ENCODE data around the gene RPH3AL. TPM values are rescaled to one million over a fixed set of nuclear protein-coding genes. Genes with fewer than 3 reads are reported as not detected.

RPH3AL gene
- total RNA-seq, 1 experiment from 2014 or later, result 3.0 TPM

- Histone ChIP-seq H3K9ac (ENCODE audit: extremely low read depth, insufficient read length, low read length) (no peak overlapping the region), H3K56ac (ENCODE audit: insufficient read length, low read depth, low read length) (no peak overlapping the region), H3K9me3 (ENCODE audit: control insufficient read depth, low read depth, low read length) (no peaks in the 10 kb centered on the region), H4K5ac (ENCODE audit: insufficient read length, low read depth, low read length) (no peak overlapping the region), H3K27ac (ENCODE audit: insufficient read length, low read depth, low read length) (no peak overlapping the region), H3K18ac (ENCODE audit: insufficient read length, low read depth, low read length) (no peak overlapping the region), H2AFZ (ENCODE audit: low read length) (no peak overlapping the region), H4K91ac (ENCODE audit: insufficient read length, low read depth, low read length) (no peak overlapping the region), H3K4me1 (ENCODE audit: insufficient read depth, low read length) (no peaks in the 10 kb centered on the region), H3K23me2 (ENCODE audit: insufficient read length, low read depth, low read length, poor library complexity, severe bottlenecking) (no peaks in the 10 kb centered on the region), H2BK20ac (ENCODE audit: low read depth, low read length, poor library complexity, severe bottlenecking) (no peak overlapping the region), H2BK5ac (ENCODE audit: insufficient read length, low read length) (no peak overlapping the region), H3K23ac (ENCODE audit: insufficient read length, low read depth, low read length) (no peak overlapping the region), H3K4me2 (ENCODE audit: insufficient read depth, insufficient read length, low read length) (no peak overlapping the region), H3K4ac (ENCODE audit: low read depth, low read length) (no peak overlapping the region), H2BK15ac (ENCODE audit: low read depth, low read length) (no peak overlapping the region), H3K14ac (ENCODE audit: insufficient read depth, low read length) (no peak overlapping the region; the same call in 1 of the 2 replicates), H2BK12ac (ENCODE audit: insufficient read length, low read depth, low read length) (no peak overlapping the region), H3K79me2 (ENCODE audit: insufficient read depth, low read length) (no peaks in the 10 kb centered on the region), H3K79me1 (ENCODE audit: insufficient read depth, low read depth, low read length, poor library complexity, severe bottlenecking) (no peaks in the 10 kb centered on the region), H3T11ph (ENCODE audit: low read length) (no peak overlapping the region), H2BK120ac (ENCODE audit: low read depth, low read length, poor library complexity, severe bottlenecking) (no peak overlapping the region), H4K8ac (replicated peaks; ENCODE audit: insufficient read length, low read depth, low read length) (no peak overlapping the region), H3K27me3 (ENCODE audit: insufficient read depth, low read length) (no peaks in the 10 kb centered on the region), H2AK5ac (ENCODE audit: insufficient read length, low read length) (no peak overlapping the region), H4K20me1 (ENCODE audit: control insufficient read depth, insufficient read depth, insufficient read length) (no peaks in the 10 kb centered on the region)
- no CpG with 5 or more reads among the region's 25 CpGs for WGBS (ENCODE audit: extremely low coverage, insufficient read length, low lambda C conversion rate)
- H3K27me3 Mint-ChIP-seq (ENCODE audit: low read depth), result peaks cover 2% of the 10 kb centered on the region; the same call in 1 of the 2 replicates
- H3K4me1 Mint-ChIP-seq, result peaks cover 0 to 8% of the 10 kb centered on the region in 2 experiments; a peak in 3 of 4 replicates
- TF ChIP-seq, protein P1, sequence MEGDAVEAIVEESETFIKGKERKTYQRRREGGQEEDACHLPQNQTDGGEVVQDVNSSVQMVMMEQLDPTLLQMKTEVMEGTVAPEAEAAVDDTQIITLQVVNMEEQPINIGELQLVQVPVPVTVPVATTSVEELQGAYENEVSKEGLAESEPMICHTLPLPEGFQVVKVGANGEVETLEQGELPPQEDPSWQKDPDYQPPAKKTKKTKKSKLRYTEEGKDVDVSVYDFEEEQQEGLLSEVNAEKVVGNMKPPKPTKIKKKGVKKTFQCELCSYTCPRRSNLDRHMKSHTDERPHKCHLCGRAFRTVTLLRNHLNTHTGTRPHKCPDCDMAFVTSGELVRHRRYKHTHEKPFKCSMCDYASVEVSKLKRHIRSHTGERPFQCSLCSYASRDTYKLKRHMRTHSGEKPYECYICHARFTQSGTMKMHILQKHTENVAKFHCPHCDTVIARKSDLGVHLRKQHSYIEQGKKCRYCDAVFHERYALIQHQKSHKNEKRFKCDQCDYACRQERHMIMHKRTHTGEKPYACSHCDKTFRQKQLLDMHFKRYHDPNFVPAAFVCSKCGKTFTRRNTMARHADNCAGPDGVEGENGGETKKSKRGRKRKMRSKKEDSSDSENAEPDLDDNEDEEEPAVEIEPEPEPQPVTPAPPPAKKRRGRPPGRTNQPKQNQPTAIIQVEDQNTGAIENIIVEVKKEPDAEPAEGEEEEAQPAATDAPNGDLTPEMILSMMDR (conservative IDR thresholded peaks at IDR 0.05), result no peak
- no peak overlapping the region for H3K27ac Mint-ChIP-seq
- DNase-seq, result no peak
- peaks cover 0 to 9% of the 10 kb centered on the region in 2 experiments; a peak in 1 of 5 replicates for H3K9me3 Mint-ChIP-seq
- no peak overlapping the region for H3K4me3 Mint-ChIP-seq
- no peaks in the 10 kb centered on the region; a peak in 1 of 7 replicates for H3K36me3 Mint-ChIP-seq (ENCODE audit: insufficient read depth in 1 of 3, low read depth in 3 of 3)
These were observed 139.1 kb downstream of the RPH3AL start for GRCh38 chr17:213286-214105.

Data from H9 (cell line).